ENCODE data around the gene EPHA8.

EPHA8 gene

DNA sequence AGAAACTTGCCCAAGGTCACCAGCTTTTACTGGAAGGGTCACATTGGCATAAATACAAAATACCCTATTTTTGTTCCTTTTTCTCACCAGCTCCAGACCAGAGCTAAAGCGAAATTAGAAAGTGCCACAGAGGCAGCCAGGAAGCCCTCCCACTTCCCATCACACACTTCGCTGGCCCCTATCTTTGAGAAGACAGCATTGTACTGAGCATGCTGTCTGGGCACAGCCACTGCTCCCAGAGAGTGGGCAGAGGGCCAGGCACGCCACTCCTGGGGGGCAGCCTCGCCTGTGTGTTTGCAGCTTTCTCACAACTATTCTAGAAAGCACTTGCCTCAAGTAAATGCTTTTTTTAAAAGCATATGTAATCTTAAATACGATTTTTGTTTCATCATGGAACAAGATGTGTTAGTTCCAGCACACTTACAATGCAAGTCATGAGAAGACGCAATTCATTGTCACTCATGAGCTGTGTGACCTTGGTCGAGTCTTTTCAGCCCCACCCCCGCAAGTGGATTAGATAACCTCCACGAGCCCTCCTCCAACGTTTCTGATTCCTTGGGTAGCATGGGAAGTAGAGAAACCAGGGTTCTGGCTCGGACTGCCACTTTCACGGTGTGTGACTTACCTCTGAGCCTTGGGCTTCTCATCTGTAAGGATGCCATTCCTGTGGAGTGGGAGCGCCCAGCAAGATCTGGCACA is 25.7 kb upstream of the EPHA8 start:
- no peaks in the 10 kb centered on the region for H3K36me3 ChIP-seq (ENCODE audit: insufficient read depth, low read depth, low read length)
- H3K9me3 ChIP-seq (ENCODE audit: insufficient read depth, low read depth, low read length) = no peaks in the 10 kb centered on the region
- no peak overlapping the region for H3K4me3 ChIP-seq (ENCODE audit: low read length)
- H3K27ac ChIP-seq (ENCODE audit: low read length) = no peak overlapping the region
- H3K27me3 ChIP-seq (ENCODE audit: insufficient read depth, low read length) = no peaks in the 10 kb centered on the region
- no peak overlapping the region for H3K9ac ChIP-seq (ENCODE audit: low read depth, low read length)
- no peaks in the 10 kb centered on the region for H3K4me1 ChIP-seq (ENCODE audit: insufficient read depth, low read length)

DNA sequence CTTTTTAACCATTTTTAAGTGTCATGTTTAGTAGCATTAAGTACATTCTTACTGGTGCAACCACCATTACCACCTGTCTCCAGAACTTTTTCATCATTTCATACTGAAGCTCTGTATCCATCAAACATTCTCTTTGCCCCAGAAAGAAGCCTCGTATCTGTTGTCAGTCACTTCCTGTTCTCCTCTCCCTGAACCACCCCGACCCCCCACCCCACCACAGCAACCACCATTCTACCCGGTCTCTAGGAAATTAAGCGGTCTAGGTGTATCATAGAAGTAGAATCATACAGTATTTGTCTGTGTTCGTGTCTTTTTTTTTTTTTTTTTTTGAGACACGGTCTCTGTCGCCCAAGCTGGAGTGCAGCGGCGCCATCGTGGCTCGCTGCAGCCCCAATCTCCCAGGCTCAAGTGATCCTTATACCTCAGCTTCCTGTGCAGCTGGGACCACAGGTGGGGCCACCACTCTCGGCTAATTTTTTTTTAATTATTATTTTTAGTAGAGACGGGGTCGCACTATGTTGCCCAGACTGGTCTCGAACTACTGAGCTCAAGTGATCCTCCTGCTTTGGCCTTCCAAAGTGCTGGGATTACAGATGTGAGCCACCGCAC is 23.7 kb upstream of the EPHA8 start:
- H3K9me3 ChIP-seq (ENCODE audit: insufficient read depth, low read depth, low read length) = no peaks in the 10 kb centered on the region
- H3K27me3 ChIP-seq (ENCODE audit: insufficient read depth, low read length) = no peaks in the 10 kb centered on the region
- H3K27ac ChIP-seq (ENCODE audit: low read length) = no peak overlapping the region
- H3K36me3 ChIP-seq (ENCODE audit: insufficient read depth, low read depth, low read length) = no peaks in the 10 kb centered on the region
- no peaks in the 10 kb centered on the region for H3K4me1 ChIP-seq (ENCODE audit: insufficient read depth, low read length)
- no peak overlapping the region for H3K9ac ChIP-seq (ENCODE audit: low read depth, low read length)
- no peak overlapping the region for H3K4me3 ChIP-seq (ENCODE audit: low read length)

DNA sequence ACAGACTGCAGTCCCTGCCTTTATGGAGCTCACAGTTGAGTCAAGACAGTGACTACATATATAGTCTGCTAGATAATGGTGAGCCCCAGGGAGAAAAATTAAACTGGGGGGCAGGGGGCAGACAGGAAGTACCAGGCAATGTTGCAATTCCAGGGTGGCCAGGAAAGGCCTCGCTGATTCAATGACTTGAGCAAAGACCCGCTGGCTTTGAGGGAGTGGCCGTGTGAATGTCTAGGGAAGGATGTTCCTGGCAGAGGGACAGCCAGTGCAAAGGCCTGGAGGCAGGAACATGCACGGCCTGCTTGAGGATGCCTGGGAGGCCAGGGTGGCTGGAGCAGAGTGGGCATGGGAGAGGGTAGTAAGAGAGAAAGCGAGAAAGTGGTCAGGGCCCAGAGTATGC is 23.0 kb upstream of the EPHA8 start:
- Histone ChIP-seq H3K36me3 (ENCODE audit: insufficient read depth, low read depth, low read length) (no peaks in the 10 kb centered on the region), H3K27me3 (ENCODE audit: insufficient read depth, low read length) (no peaks in the 10 kb centered on the region; the same call in 1 of the 2 replicates), H3K9ac (ENCODE audit: low read depth, low read length) (no peak overlapping the region), H3K27ac (ENCODE audit: low read length) (no peak overlapping the region), H3K4me3 (ENCODE audit: low read length) (no peak overlapping the region), H3K9me3 (ENCODE audit: insufficient read depth, low read depth, low read length) (no peaks in the 10 kb centered on the region), H3K4me1 (ENCODE audit: insufficient read depth, low read length) (no peaks in the 10 kb centered on the region)

DNA sequence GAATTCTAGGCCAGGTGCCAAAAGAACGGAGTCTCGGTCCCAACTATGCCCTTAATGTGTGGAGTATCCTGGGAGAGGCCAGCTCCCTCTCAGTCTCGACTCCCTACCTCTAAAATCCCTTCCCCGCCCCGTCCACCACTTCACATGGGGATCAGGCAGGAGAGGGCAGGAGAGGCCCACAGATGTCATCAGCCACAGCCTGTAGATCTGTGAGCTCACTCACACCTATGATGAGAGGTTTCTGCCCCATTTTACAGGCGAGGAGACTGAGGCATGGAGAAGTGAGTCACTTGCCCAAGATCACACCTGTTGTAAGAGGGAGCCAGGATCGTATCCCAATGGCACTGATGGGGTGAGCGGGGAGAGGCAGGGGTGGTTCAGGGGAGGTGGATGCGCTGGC is 20.4 kb upstream of the EPHA8 start:
- H3K9ac ChIP-seq (ENCODE audit: low read depth, low read length) = no peak overlapping the region
- H3K4me3 ChIP-seq (ENCODE audit: low read length) = no peak overlapping the region
- H3K27me3 ChIP-seq (ENCODE audit: insufficient read depth, low read length) = peaks cover 16% of the 10 kb centered on the region
- H3K9me3 ChIP-seq (ENCODE audit: insufficient read depth, low read depth, low read length) = no peaks in the 10 kb centered on the region
- H3K27ac ChIP-seq (ENCODE audit: low read length) = no peak overlapping the region
- no peaks in the 10 kb centered on the region for H3K36me3 ChIP-seq (ENCODE audit: insufficient read depth, low read depth, low read length)
- H3K4me1 ChIP-seq (ENCODE audit: insufficient read depth, low read length) = no peaks in the 10 kb centered on the region

DNA sequence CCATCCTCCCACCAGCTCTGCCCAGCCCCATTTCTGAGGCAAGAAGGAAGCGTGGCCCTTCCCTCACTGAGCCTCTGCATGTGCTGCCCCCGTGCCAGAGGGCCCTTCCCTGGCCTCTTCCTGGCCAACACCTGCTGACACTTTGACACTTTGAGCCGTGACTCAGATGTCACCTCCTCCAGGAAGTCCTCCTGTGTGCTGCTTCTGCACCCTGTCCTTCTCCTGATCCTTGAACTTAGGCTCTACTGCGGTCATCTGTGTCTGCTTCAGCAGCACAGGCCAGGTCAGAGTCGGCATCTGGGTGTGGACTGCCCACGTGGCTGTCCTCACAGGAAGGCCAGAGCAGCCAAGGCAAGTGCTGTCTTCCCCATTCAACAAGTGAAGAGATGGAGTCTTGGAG is 19.6 kb upstream of the EPHA8 start:
- H3K27ac ChIP-seq (ENCODE audit: low read length) = no peak overlapping the region
- no peaks in the 10 kb centered on the region for H3K4me1 ChIP-seq (ENCODE audit: insufficient read depth, low read length)
- no peaks in the 10 kb centered on the region for H3K36me3 ChIP-seq (ENCODE audit: insufficient read depth, low read depth, low read length)
- H3K9me3 ChIP-seq (ENCODE audit: insufficient read depth, low read depth, low read length) = no peaks in the 10 kb centered on the region
- peaks cover 24% of the 10 kb centered on the region for H3K27me3 ChIP-seq (ENCODE audit: insufficient read depth, low read length)
- H3K9ac ChIP-seq (ENCODE audit: low read depth, low read length) = no peak overlapping the region
- H3K4me3 ChIP-seq (ENCODE audit: low read length) = no peak overlapping the region

DNA sequence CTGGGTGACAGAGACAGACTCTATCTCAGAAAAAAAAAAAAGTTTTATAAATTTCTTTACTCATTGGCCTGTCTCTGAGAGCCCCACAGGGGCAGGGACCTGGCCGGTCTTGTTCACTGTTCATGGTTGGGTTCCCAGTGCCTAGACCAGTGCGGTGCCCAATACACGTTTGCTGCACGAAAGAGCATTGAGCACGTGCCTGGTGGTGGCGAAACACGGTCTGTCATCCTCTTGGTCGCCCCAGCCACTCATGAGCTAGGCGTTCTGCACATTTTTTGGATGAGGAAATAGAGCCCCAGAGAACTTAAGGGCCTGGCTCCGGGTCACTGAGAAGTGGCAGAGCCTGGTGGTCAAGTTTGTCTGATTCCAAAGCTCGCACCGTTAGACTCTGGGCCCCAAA is 18.7 kb upstream of the EPHA8 start:
- no peaks in the 10 kb centered on the region for H3K4me1 ChIP-seq (ENCODE audit: insufficient read depth, low read length)
- peaks cover 25% of the 10 kb centered on the region for H3K27me3 ChIP-seq (ENCODE audit: insufficient read depth, low read length)
- H3K27ac ChIP-seq (ENCODE audit: low read length) = no peak overlapping the region
- no peaks in the 10 kb centered on the region for H3K36me3 ChIP-seq (ENCODE audit: insufficient read depth, low read depth, low read length)
- H3K4me3 ChIP-seq (ENCODE audit: low read length) = no peak overlapping the region
- H3K9ac ChIP-seq (ENCODE audit: low read depth, low read length) = no peak overlapping the region
- no peaks in the 10 kb centered on the region for H3K9me3 ChIP-seq (ENCODE audit: insufficient read depth, low read depth, low read length)

DNA sequence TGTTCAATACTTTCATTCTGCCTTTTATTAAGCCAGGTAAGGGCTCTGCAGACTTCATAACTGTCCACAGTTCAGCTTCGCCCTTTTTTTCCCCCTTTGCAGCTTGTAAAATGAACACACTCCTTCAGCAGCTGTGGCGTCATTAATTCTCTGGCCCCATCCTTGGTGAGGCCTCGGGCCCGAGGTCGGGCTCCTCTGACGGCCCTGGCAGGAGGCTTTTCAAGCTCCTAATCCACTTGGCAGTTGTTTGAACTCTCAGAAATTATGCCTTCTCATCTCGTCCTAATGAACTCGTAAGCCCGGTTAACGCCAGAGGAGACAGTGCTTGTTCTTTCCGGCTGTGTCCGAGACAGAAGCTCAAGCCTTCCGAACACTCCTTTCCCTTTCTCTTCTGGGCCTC is 18.1 kb upstream of the EPHA8 start:
- Histone ChIP-seq H3K27ac (ENCODE audit: low read length) (no peak overlapping the region), H3K36me3 (ENCODE audit: insufficient read depth, low read depth, low read length) (no peaks in the 10 kb centered on the region), H3K9me3 (ENCODE audit: insufficient read depth, low read depth, low read length) (no peaks in the 10 kb centered on the region), H3K4me3 (ENCODE audit: low read length) (no peak overlapping the region), H3K4me1 (ENCODE audit: insufficient read depth, low read length) (no peaks in the 10 kb centered on the region), H3K9ac (ENCODE audit: low read depth, low read length) (no peak overlapping the region), H3K27me3 (ENCODE audit: insufficient read depth, low read length) (peaks cover 25% of the 10 kb centered on the region)

DNA sequence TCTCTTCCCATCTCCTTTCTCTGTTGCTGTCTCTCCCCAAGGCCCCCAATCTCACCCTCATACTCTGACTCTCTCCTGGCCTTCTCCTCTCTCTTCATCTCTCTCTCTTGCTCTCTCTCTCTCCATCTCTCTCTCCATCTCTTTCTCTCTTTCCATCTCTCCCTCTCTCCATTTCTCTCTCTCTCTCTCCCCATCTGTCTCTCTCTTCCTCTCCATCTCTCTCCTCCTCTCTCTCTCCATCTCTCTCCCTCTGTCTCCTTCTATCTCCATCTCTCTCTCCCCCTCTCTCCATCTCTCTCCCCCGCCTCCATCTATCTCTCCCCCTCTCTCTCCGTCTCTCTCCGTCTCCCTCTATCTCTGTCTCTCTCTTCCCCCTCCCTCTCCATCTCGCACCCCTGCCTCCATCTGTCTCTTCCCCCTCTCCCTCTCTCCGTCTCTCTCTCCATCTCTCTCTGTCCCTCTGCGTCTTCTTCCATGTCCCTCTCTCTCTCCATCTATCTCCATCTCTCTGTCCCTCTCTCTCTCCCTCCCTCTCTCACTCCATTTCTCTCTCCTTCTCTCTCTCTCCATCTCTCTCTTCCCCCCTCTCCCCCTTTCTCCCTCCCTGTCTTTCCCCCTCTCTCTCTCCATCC is 16.0 kb upstream of the EPHA8 start:
- no peaks in the 10 kb centered on the region for H3K36me3 ChIP-seq (ENCODE audit: insufficient read depth, low read depth, low read length)
- no peak overlapping the region for H3K9ac ChIP-seq (ENCODE audit: low read depth, low read length)
- no peak overlapping the region for H3K27ac ChIP-seq (ENCODE audit: low read length)
- H3K4me1 ChIP-seq (ENCODE audit: insufficient read depth, low read length) = no peaks in the 10 kb centered on the region
- peaks cover 25% of the 10 kb centered on the region for H3K27me3 ChIP-seq (ENCODE audit: insufficient read depth, low read length)
- H3K4me3 ChIP-seq (ENCODE audit: low read length) = no peak overlapping the region
- no peaks in the 10 kb centered on the region for H3K9me3 ChIP-seq (ENCODE audit: insufficient read depth, low read depth, low read length)

DNA sequence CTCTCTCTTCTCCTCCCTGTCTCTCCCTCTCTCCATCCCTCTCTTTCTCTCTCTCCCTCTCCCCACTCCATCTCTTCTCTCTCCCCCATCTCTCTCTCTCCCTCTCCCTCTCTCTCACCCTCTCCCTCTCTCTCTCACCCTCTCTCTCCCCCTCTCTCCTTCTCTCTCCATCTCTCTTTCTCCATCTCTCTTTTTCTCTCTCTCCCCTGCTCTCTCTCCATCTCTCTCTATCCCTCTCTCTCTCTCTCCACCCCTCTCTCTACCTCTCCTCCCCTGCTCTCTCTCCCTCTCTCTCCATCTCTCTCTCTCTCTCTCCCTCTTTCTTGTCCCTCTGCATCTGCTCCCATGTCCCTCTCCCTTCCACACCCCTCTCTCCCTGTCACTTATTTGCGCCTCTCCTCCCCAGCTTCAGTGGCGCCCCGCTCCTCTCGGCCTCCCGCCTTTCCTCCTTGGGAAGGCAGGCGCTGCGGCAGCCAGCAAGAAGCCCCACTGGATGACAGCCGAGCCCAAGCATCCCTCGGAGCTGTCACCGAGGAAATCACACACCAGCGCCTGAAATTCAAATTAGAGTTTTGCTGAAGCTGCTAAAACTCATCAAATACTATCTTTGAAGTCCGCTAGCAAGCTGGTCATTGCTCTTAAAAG is 15.3 kb upstream of the EPHA8 start:
- H3K9me3 ChIP-seq (ENCODE audit: insufficient read depth, low read depth, low read length) = no peaks in the 10 kb centered on the region
- H3K4me3 ChIP-seq (ENCODE audit: low read length) = no peak overlapping the region
- no peak overlapping the region for H3K9ac ChIP-seq (ENCODE audit: low read depth, low read length)
- peaks cover 25% of the 10 kb centered on the region for H3K27me3 ChIP-seq (ENCODE audit: insufficient read depth, low read length)
- no peaks in the 10 kb centered on the region for H3K4me1 ChIP-seq (ENCODE audit: insufficient read depth, low read length)
- H3K36me3 ChIP-seq (ENCODE audit: insufficient read depth, low read depth, low read length) = no peaks in the 10 kb centered on the region
- no peak overlapping the region for H3K27ac ChIP-seq (ENCODE audit: low read length)

DNA sequence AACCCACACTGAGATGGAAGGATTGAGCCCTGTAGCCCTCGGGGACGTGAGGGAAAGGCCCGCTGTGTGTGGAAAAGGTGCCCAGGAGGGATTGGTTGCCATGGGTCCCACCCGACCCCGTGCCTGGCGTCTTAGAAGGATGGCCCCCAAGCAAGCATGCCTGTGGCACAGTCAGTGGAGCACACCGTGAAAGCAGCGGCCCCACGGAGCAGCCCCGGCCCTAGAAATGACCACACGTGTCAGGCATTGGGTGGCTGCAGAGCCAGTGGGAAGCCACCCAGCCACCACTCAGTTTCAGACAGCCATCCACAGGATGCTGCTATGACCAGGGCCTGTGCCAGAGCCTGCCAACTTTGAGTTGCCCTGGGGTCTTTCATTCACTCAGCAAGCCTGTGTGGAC is 13.3 kb upstream of the EPHA8 start:
- H3K27ac ChIP-seq (ENCODE audit: low read length) = no peak overlapping the region
- H3K9ac ChIP-seq (ENCODE audit: low read depth, low read length) = no peak overlapping the region
- H3K4me3 ChIP-seq (ENCODE audit: low read length) = no peak overlapping the region
- no peaks in the 10 kb centered on the region for H3K36me3 ChIP-seq (ENCODE audit: insufficient read depth, low read depth, low read length)
- no peaks in the 10 kb centered on the region for H3K9me3 ChIP-seq (ENCODE audit: insufficient read depth, low read depth, low read length)
- H3K27me3 ChIP-seq (ENCODE audit: insufficient read depth, low read length) = peaks cover 25% of the 10 kb centered on the region
- no peaks in the 10 kb centered on the region; the same call in 1 of the 2 replicates for H3K4me1 ChIP-seq (ENCODE audit: insufficient read depth, low read length)

DNA sequence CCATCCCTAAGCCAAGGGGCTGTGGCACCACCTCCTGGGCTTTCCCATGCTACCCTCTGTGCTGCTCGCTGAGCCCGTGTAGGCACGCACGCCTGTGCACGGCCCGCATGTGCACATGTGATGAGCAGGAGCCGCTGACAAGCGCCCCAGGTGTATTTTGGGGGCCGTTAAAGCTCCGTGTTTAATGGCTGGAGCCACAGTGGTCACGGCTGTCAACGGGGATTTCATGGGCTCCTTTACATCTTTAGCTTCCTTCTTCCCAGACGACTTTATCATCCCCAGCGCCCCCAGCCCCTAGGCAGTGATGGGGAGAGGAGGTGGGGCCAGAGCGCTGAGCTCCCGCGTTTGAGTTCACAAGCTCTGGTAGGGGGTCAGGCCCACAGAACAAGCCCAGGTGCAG is 11.7 kb upstream of the EPHA8 start:
- peaks cover 32% of the 10 kb centered on the region for H3K27me3 ChIP-seq (ENCODE audit: insufficient read depth, low read length)
- H3K4me1 ChIP-seq (ENCODE audit: insufficient read depth, low read length) = peaks cover 7% of the 10 kb centered on the region; the same call in 1 of the 2 replicates
- no peak overlapping the region for H3K9ac ChIP-seq (ENCODE audit: low read depth, low read length)
- no peaks in the 10 kb centered on the region for H3K9me3 ChIP-seq (ENCODE audit: insufficient read depth, low read depth, low read length)
- no peaks in the 10 kb centered on the region for H3K36me3 ChIP-seq (ENCODE audit: insufficient read depth, low read depth, low read length)
- H3K27ac ChIP-seq (ENCODE audit: low read length) = no peak overlapping the region
- H3K4me3 ChIP-seq (ENCODE audit: low read length) = no peak overlapping the region

DNA sequence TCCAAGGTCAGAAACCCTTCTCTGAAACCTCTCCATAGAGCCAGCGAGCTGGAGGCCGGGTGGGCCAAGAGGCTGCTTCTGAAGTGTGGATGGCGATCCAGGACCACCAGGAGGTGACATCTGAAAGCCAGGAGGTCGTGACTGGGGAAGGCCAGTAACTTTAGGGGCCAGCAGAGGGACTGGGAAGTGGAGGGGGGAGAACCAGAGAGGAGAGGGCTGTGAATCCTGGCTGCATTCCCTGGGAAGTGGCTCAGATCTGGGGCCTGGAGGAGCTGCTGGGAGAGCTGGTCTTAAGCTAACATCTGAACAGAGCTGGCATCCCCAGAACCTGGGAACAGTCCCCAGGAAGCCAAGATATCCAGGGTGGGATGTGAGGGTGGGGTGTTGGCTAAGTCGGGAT is 11.3 kb upstream of the EPHA8 start:
- no peak overlapping the region for H3K4me3 ChIP-seq (ENCODE audit: low read length)
- H3K36me3 ChIP-seq (ENCODE audit: insufficient read depth, low read depth, low read length) = no peaks in the 10 kb centered on the region
- no peak overlapping the region for H3K9ac ChIP-seq (ENCODE audit: low read depth, low read length)
- H3K9me3 ChIP-seq (ENCODE audit: insufficient read depth, low read depth, low read length) = no peaks in the 10 kb centered on the region
- no peak overlapping the region for H3K27ac ChIP-seq (ENCODE audit: low read length)
- peaks cover 32% of the 10 kb centered on the region for H3K27me3 ChIP-seq (ENCODE audit: insufficient read depth, low read length)
- peaks cover 11% of the 10 kb centered on the region; the same call in 1 of the 2 replicates for H3K4me1 ChIP-seq (ENCODE audit: insufficient read depth, low read length)

Measured in iPS-20b (cell line).